DND-41 (cell line): ENCODE data around the gene OR4K2.

Source experiments
- CTCF ChIP-seq: IDR thresholded peaks from 2 replicates; pipeline ENCODE4 v1.5.1; 2012; ENCODE audit warnings: borderline replicate concordance, low read length, moderate library complexity, mild to moderate bottlenecking; ENCODE audit not compliant: poor library complexity, severe bottlenecking; ENCODE audit errors: extremely low read depth
- EZH2 ChIP-seq: IDR thresholded peaks from 3 replicates; pipeline ENCODE4 v1.6.1; 2012; ENCODE audit warnings: borderline replicate concordance, low read depth, mild to moderate bottlenecking, moderate library complexity, low read length, inconsistent platforms; ENCODE audit not compliant: severe bottlenecking

GRCh38 chr14:19917243-19917642 is 42.3 kb downstream of the OR4K2 start:
- TF ChIP-seq EZH2, result no peak
- TF ChIP-seq CTCF, result no peak
